ENCODE data around the gene TAF1B. TPM values are rescaled to one million over a fixed set of nuclear protein-coding genes. Genes with fewer than 3 reads are reported as not detected.

Gene TAF1B
- total RNA-seq, 1 experiment from 2014 or later: 52.8 TPM

GRCh38 chr2:9897846-9898245 lies 54.6 kb downstream of the TAF1B start:
- CTCF ChIA-PET: interaction anchor here (0.6 kb wide), 1 partner anchor 511 kb away, joined by 3 read pairs; no protein-coding TSS in a partner anchor
- H3K27me3 ChIP-seq (replicated peaks; ENCODE audit: insufficient read depth, low read depth, low read length, poor library complexity): no peaks in the 10 kb centered on the region
- H3K4me1 ChIP-seq (ENCODE audit: insufficient read depth, low read length, poor library complexity, severe bottlenecking): peaks cover 35% of the 10 kb centered on the region
- peaks cover 4% of the 10 kb centered on the region for H3K36me3 ChIP-seq (ENCODE audit: insufficient read depth, low read length, poor library complexity, severe bottlenecking)
- POLR2A ChIA-PET (ENCODE audit: low non-redundant PET): no interaction called here
- no TSS peak for BruUV-seq (replicated peaks)
- DNase-seq (ENCODE audit: low spot score): peak; percentile 28
- intact Hi-C loops (cut with micrococcal nuclease; ENCODE audit: unreplicated experiment): no loop called here
- H3K9me3 ChIP-seq (ENCODE audit: low read depth, low read length, poor library complexity, severe bottlenecking): no peaks in the 10 kb centered on the region
- H3K27ac ChIP-seq (ENCODE audit: low read depth, low read length, poor library complexity, severe bottlenecking): peak overlapping the region; percentile 69
- no peak overlapping the region for H3K4me3 ChIP-seq (ENCODE audit: low read depth, low read length, poor library complexity, severe bottlenecking)
- no peak for TF ChIP-seq EZH2 (IDR thresholded peaks at IDR 0.05; ENCODE audit: borderline replicate concordance, low read depth, low read length, poor library complexity, severe bottlenecking)
- TF ChIP-seq, protein P1, sequence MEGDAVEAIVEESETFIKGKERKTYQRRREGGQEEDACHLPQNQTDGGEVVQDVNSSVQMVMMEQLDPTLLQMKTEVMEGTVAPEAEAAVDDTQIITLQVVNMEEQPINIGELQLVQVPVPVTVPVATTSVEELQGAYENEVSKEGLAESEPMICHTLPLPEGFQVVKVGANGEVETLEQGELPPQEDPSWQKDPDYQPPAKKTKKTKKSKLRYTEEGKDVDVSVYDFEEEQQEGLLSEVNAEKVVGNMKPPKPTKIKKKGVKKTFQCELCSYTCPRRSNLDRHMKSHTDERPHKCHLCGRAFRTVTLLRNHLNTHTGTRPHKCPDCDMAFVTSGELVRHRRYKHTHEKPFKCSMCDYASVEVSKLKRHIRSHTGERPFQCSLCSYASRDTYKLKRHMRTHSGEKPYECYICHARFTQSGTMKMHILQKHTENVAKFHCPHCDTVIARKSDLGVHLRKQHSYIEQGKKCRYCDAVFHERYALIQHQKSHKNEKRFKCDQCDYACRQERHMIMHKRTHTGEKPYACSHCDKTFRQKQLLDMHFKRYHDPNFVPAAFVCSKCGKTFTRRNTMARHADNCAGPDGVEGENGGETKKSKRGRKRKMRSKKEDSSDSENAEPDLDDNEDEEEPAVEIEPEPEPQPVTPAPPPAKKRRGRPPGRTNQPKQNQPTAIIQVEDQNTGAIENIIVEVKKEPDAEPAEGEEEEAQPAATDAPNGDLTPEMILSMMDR (conservative IDR thresholded peaks at IDR 0.05; ENCODE audit: low read depth, low read length): no peak

DNA sequence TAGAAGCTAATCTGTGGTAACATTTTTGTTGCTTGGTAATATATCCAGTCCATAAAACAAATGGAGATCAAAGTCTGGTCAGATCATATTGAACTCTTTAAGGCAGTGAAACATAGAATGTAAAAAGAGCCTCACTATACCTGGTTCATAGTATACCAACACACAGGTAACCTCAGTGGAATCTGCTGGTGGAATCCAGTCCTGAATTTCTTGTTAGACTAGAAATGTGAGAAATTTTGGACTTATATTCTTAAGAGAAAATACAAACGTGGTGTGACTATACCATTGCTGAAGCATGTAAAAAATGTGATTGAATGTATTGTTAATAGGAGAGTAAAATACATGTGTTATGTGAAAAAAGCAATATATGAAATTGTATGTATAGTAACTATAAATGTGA lies 62.1 kb downstream of the TAF1B start:
- no peak for DNase-seq (ENCODE audit: low spot score)
- CTCF ChIA-PET: no interaction called here
- no peak overlapping the region for H3K27ac ChIP-seq (ENCODE audit: low read depth, low read length, poor library complexity, severe bottlenecking)
- intact Hi-C loops (cut with micrococcal nuclease; ENCODE audit: unreplicated experiment): no loop called here
- no peak overlapping the region for H3K4me3 ChIP-seq (ENCODE audit: low read depth, low read length, poor library complexity, severe bottlenecking)
- BruUV-seq (replicated peaks): no TSS peak
- no peak for TF ChIP-seq EZH2 (IDR thresholded peaks at IDR 0.05; ENCODE audit: borderline replicate concordance, low read depth, low read length, poor library complexity, severe bottlenecking)
- TF ChIP-seq, protein P1 (conservative IDR thresholded peaks at IDR 0.05; ENCODE audit: low read depth, low read length): no peak
- POLR2A ChIA-PET (ENCODE audit: low non-redundant PET): no interaction called here
- peaks cover 12% of the 10 kb centered on the region for H3K36me3 ChIP-seq (ENCODE audit: insufficient read depth, low read length, poor library complexity, severe bottlenecking)
- no peaks in the 10 kb centered on the region for H3K4me1 ChIP-seq (ENCODE audit: insufficient read depth, low read length, poor library complexity, severe bottlenecking)
- H3K27me3 ChIP-seq (replicated peaks; ENCODE audit: insufficient read depth, low read depth, low read length, poor library complexity): no peaks in the 10 kb centered on the region
- no peaks in the 10 kb centered on the region for H3K9me3 ChIP-seq (ENCODE audit: low read depth, low read length, poor library complexity, severe bottlenecking)

DNA sequence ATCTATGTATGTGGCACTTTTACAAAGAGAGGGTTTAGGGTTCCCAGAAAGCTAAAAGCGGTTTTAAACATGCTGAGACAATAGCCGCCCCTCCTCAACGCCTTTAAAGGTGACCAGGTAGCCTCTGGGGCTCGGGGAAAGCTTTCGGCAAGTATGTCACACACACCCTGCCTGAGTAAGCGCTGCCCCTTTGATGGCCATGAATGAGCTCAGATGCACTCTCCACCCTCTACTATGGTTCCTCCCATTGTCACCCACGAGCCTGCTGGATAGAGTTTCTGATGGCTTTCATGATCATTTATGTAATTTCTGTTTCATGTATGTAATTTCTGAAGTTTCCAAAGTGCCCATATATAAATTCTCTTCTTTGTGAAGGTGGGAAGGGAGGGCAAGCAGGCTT lies 64.1 kb downstream of the TAF1B start:
- Histone ChIP-seq H3K27ac (ENCODE audit: low read depth, low read length, poor library complexity, severe bottlenecking) (no peak overlapping the region), H3K9me3 (ENCODE audit: low read depth, low read length, poor library complexity, severe bottlenecking) (no peaks in the 10 kb centered on the region), H3K4me1 (ENCODE audit: insufficient read depth, low read length, poor library complexity, severe bottlenecking) (no peaks in the 10 kb centered on the region), H3K4me3 (ENCODE audit: low read depth, low read length, poor library complexity, severe bottlenecking) (no peak overlapping the region), H3K36me3 (ENCODE audit: insufficient read depth, low read length, poor library complexity, severe bottlenecking) (peaks cover 17% of the 10 kb centered on the region), H3K27me3 (replicated peaks; ENCODE audit: insufficient read depth, low read depth, low read length, poor library complexity) (no peaks in the 10 kb centered on the region)
- BruUV-seq (replicated peaks): no TSS peak
- CTCF ChIA-PET: no interaction called here
- POLR2A ChIA-PET (ENCODE audit: low non-redundant PET): no interaction called here
- intact Hi-C loops (cut with micrococcal nuclease; ENCODE audit: unreplicated experiment): no loop called here
- DNase-seq (ENCODE audit: low spot score): no peak
- no peak for TF ChIP-seq EZH2 (IDR thresholded peaks at IDR 0.05; ENCODE audit: borderline replicate concordance, low read depth, low read length, poor library complexity, severe bottlenecking)
- TF ChIP-seq, protein P1 (conservative IDR thresholded peaks at IDR 0.05; ENCODE audit: low read depth, low read length): no peak
